Fibroblast of lung (primary cell): ENCODE measurements around the gene DSCAML1. TPM values are rescaled to one million over a fixed set of nuclear protein-coding genes. Genes with fewer than 3 reads are reported as not detected.

Experiments used
- DNase-seq, 2 donors: peaks; one replicate each; pipeline versions ENCODE4 v3.0.0 to v3.0.0-alpha.2; 2010; ENCODE audit warnings: low read depth in 2 of 2
- H2AFZ ChIP-seq: 2 replicates; pipeline ENCODE4 v1.5.1; 2012; ENCODE audit warnings: low read length, control low read depth, inconsistent platforms
- H3K27ac ChIP-seq: 2 replicates; pipeline ENCODE4 v1.5.1; 2011; ENCODE audit warnings: low read length, control low read depth; ENCODE audit not compliant: insufficient read depth
- H3K27me3 ChIP-seq: 2 replicates; pipeline ENCODE4 v1.5.1; 2011; ENCODE audit warnings: mild to moderate bottlenecking, low read length; ENCODE audit not compliant: control insufficient read depth, insufficient read depth
- H3K36me3 ChIP-seq: 2 replicates; pipeline ENCODE4 v1.5.1; 2011; ENCODE audit warnings: low read length; ENCODE audit not compliant: control insufficient read depth, insufficient read depth
- H3K4me1 ChIP-seq: 2 replicates; pipeline ENCODE4 v1.5.1; 2011; ENCODE audit warnings: low read length; ENCODE audit not compliant: control insufficient read depth, insufficient read depth; ENCODE audit errors: extremely low read depth
- H3K4me2 ChIP-seq: 2 replicates; pipeline ENCODE4 v1.5.1; 2011; ENCODE audit warnings: low read length, control low read depth; ENCODE audit not compliant: insufficient read depth; ENCODE audit errors: extremely low read depth
- H3K4me3 ChIP-seq, 4 experiments: fragments of 200-600 bp in 1 of 4; sonication (generic) in 1 of 4; replicated peaks in 1 of 4; 2 replicates each; pipeline ENCODE4 v1.5.1; 2011 to 2016; ENCODE audit warnings: low read length in 4 of 4, low read depth in 3 of 4, mild to moderate bottlenecking in 3 of 4, control low read depth in 2 of 4, inconsistent platforms in 1 of 4, mixed read lengths in 1 of 4; ENCODE audit not compliant: insufficient read depth in 1 of 4; ENCODE audit errors: control extremely low read depth in 1 of 4
- H3K79me2 ChIP-seq: 2 replicates; pipeline ENCODE4 v1.5.1; 2012; ENCODE audit warnings: mild to moderate bottlenecking, low read length, inconsistent platforms; ENCODE audit not compliant: control insufficient read depth, insufficient read depth
- H3K9ac ChIP-seq: 2 replicates; pipeline ENCODE4 v1.5.1; 2011; ENCODE audit warnings: mild to moderate bottlenecking, low read length, control low read depth; ENCODE audit not compliant: insufficient read depth
- H3K9me3 ChIP-seq: 2 replicates; pipeline ENCODE4 v1.5.1; 2012; ENCODE audit warnings: low read depth, low read length; ENCODE audit not compliant: control insufficient read depth, insufficient read depth
- H4K20me1 ChIP-seq: 2 replicates; pipeline ENCODE4 v1.5.1; 2011; ENCODE audit warnings: low read length; ENCODE audit not compliant: control insufficient read depth, insufficient read depth; ENCODE audit errors: extremely low read depth
- EZH2 ChIP-seq: IDR thresholded peaks from 2 replicates; pipeline ENCODE4 v1.5.1; 2012; ENCODE audit warnings: low read length, control low read depth, mild to moderate bottlenecking; ENCODE audit errors: missing control alignments
- polyA plus RNA-seq, 2 donors: library from polyadenylated mRNA; depleted of rRNA in 1 of 2; stranded (reverse) in 1 of 2; unstranded in 1 of 2; fragments of >200 nt; gene quantifications; 2 replicates each; pipeline ENCODE4 v1.2.1, GENCODE V29; 2011 to 2012; ENCODE audit warnings: missing spikeins in 1 of 2
- total RNA-seq: library from RNA; depleted of rRNA; stranded (reverse); fragments of >200 nt; gene quantifications from 2 replicates; pipeline ENCODE4 v1.2.1, GENCODE V29; 2014
- TF ChIP-seq, protein P1 (sequence below), 2 donors: IDR thresholded peaks in 1 of 2; conservative IDR thresholded peaks in 1 of 2; 1 replicate in 1 of 2; 2 replicates in 1 of 2; pipeline ENCODE4 v1.5.1; 2011 to 2012; ENCODE audit warnings: low read length in 2 of 2, control low read depth in 1 of 2, inconsistent platforms in 1 of 2, low read depth in 1 of 2, mild to moderate bottlenecking in 1 of 2

The DSCAML1 gene
- total and polyA plus RNA-seq, 2 donors (not counting 1 experiment from before 2014, with no cell fraction given), result not detected

DNA sequence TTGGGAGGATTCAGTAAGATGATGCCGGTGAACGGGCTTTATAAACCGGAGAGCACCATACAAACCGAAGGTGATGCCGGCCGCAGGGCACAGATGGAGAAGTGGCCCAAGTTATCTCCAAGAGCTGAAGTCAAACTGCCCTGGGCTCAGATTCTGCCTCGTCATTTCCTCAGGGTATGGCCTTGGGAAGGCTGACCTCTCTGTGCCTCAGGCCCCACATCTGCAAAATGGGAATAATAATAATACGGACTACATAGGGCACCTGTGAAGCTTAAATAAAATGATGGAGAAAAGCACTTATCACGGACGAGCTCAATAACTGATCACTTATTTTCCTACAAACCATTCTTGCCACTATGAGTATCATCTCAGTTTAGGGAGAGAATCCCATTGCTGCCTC, 29.9 kb downstream of the DSCAML1 start:
- Histone ChIP-seq H3K4me3 (no peak overlapping the region), H3K27ac (no peak overlapping the region), H3K4me1 (no peaks in the 10 kb centered on the region), H3K9ac (no peak overlapping the region), H3K4me2 (no peak overlapping the region), H3K36me3 (no peaks in the 10 kb centered on the region), H3K9me3 (no peaks in the 10 kb centered on the region), H3K79me2 (no peaks in the 10 kb centered on the region), H2AFZ (no peak overlapping the region), H3K27me3 (no peaks in the 10 kb centered on the region), H4K20me1 (no peaks in the 10 kb centered on the region)
- TF ChIP-seq EZH2, result no peak
- TF ChIP-seq, protein P1, sequence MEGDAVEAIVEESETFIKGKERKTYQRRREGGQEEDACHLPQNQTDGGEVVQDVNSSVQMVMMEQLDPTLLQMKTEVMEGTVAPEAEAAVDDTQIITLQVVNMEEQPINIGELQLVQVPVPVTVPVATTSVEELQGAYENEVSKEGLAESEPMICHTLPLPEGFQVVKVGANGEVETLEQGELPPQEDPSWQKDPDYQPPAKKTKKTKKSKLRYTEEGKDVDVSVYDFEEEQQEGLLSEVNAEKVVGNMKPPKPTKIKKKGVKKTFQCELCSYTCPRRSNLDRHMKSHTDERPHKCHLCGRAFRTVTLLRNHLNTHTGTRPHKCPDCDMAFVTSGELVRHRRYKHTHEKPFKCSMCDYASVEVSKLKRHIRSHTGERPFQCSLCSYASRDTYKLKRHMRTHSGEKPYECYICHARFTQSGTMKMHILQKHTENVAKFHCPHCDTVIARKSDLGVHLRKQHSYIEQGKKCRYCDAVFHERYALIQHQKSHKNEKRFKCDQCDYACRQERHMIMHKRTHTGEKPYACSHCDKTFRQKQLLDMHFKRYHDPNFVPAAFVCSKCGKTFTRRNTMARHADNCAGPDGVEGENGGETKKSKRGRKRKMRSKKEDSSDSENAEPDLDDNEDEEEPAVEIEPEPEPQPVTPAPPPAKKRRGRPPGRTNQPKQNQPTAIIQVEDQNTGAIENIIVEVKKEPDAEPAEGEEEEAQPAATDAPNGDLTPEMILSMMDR (conservative IDR thresholded peaks at IDR 0.05 in 1 of 2, IDR thresholded peaks at IDR 0.05 in 1 of 2; ENCODE audit: low read depth in 1 of 2, low read length in 2 of 2), result no peak
- DNase-seq, result no peak

DNA sequence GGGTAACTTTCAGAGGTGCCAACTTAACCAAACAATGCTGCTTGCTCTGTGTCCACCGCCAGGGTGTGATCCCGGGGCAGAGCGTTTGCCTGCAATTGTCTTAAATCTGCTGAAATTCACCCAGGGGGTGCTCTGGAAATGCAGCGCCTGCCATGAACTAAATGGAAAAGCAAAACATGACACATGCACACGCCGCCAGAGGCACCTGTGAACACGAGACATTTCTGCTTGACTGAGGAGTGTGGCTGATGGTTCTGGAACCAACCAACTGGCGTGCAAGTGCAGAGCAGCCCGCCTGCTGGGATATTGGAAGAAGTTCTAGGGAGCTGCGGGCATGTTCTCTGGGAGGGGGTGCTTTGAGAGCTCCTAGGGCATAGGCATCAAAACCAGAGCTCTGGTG, 30.4 kb downstream of the DSCAML1 start:
- Histone ChIP-seq H3K9me3 (no peaks in the 10 kb centered on the region), H3K4me3 (no peak overlapping the region), H3K9ac (no peak overlapping the region), H3K27me3 (no peaks in the 10 kb centered on the region), H3K4me1 (no peaks in the 10 kb centered on the region), H3K4me2 (no peak overlapping the region), H4K20me1 (no peaks in the 10 kb centered on the region), H3K36me3 (no peaks in the 10 kb centered on the region), H3K79me2 (no peaks in the 10 kb centered on the region), H2AFZ (no peak overlapping the region), H3K27ac (no peak overlapping the region)
- TF ChIP-seq, protein P1 (conservative IDR thresholded peaks at IDR 0.05 in 1 of 2, IDR thresholded peaks at IDR 0.05 in 1 of 2; ENCODE audit: low read depth in 1 of 2, low read length in 2 of 2), result no peak
- TF ChIP-seq EZH2, result no peak
- no peak for DNase-seq

DNA sequence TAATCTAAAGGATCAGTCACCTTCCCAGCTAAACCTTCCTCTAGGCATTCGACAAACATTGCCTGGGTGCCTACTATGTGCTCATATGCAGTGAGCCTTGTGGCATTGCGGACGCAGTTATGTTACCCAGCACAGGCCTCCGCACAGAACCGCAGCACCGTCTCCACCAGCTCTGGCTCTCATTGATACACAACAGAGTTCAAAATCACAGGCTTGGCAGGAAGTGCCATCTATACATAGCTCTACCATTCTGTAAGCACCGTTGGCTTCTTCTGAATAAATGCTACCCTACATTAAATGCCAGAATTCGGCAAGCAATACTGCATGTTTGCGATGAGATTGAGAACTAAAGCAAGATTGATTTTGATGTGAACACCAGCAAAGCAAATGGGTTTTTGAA, 31.0 kb downstream of the DSCAML1 start:
- Histone ChIP-seq H4K20me1 (no peaks in the 10 kb centered on the region), H3K27me3 (no peaks in the 10 kb centered on the region), H3K79me2 (no peaks in the 10 kb centered on the region), H3K4me1 (no peaks in the 10 kb centered on the region), H3K9ac (no peak overlapping the region), H3K4me2 (no peak overlapping the region), H3K9me3 (no peaks in the 10 kb centered on the region), H3K4me3 (no peak overlapping the region), H2AFZ (no peak overlapping the region), H3K27ac (no peak overlapping the region), H3K36me3 (no peaks in the 10 kb centered on the region)
- TF ChIP-seq EZH2, result no peak
- TF ChIP-seq, protein P1 (conservative IDR thresholded peaks at IDR 0.05 in 1 of 2, IDR thresholded peaks at IDR 0.05 in 1 of 2; ENCODE audit: low read depth in 1 of 2, low read length in 2 of 2), result no peak
- no peak for DNase-seq
